MM.1S (cell line): ENCODE results near the gene F13A1.

Source experiments
- DNase-seq: peaks from one replicate; pipeline ENCODE4 v3.0.0-alpha.2; 2015
- H2AFZ ChIP-seq: fragments of 300-600 bp; sonication (generic); 2 replicates; pipeline ENCODE4 v1.6.0; 2016; ENCODE audit warnings: antibody characterized with exemption, low read length
- H3F3A ChIP-seq: fragments of 300-600 bp; sonication (generic); 2 replicates; pipeline ENCODE4 v1.6.1; 2016; ENCODE audit warnings: mild to moderate bottlenecking, antibody characterized with exemption, low read length, moderate library complexity, mixed read lengths; ENCODE audit not compliant: insufficient read depth
- H3K27ac ChIP-seq: fragments of 300-600 bp; sonication (generic); 2 replicates; pipeline ENCODE4 v1.5.1; 2016; ENCODE audit warnings: mild to moderate bottlenecking, low read length
- H3K27me3 ChIP-seq: fragments of 300-600 bp; sonication (generic); replicated peaks from 2 replicates; pipeline ENCODE4 v1.6.0; 2016; ENCODE audit warnings: low read length; ENCODE audit not compliant: insufficient read depth
- H3K36me3 ChIP-seq: fragments of 300-600 bp; sonication (generic); replicated peaks from 2 replicates; pipeline ENCODE4 v1.6.1; 2016; ENCODE audit warnings: mild to moderate bottlenecking, low read length, mixed read lengths; ENCODE audit not compliant: insufficient read depth
- H3K4me1 ChIP-seq: fragments of 300-600 bp; sonication (generic); 2 replicates; pipeline ENCODE4 v1.6.1; 2016; ENCODE audit warnings: low read length, mixed read lengths
- H3K4me2 ChIP-seq: fragments of 300-600 bp; sonication (generic); 2 replicates; pipeline ENCODE4 v1.6.0; 2016; ENCODE audit warnings: low read depth, low read length
- H3K4me3 ChIP-seq: fragments of 300-600 bp; sonication (generic); 2 replicates; pipeline ENCODE4 v1.5.1; 2016; ENCODE audit warnings: low read length, mixed read lengths
- H3K79me2 ChIP-seq: fragments of 300-600 bp; sonication (generic); 2 replicates; pipeline ENCODE4 v1.6.1; 2016; ENCODE audit warnings: mixed run types, low read length, mixed read lengths
- H3K9ac ChIP-seq: fragments of 300-600 bp; sonication (generic); 2 replicates; pipeline ENCODE4 v1.6.1; 2016; ENCODE audit warnings: low read length, mixed read lengths
- H3K9me2 ChIP-seq: fragments of 300-600 bp; sonication (generic); replicated peaks from 2 replicates; pipeline ENCODE4 v1.6.1; 2016; ENCODE audit warnings: mild to moderate bottlenecking, low read length, mixed read lengths; ENCODE audit not compliant: insufficient read depth
- H3K9me3 ChIP-seq: fragments of 300-600 bp; sonication (generic); replicated peaks from 2 replicates; pipeline ENCODE4 v1.6.1; 2016; ENCODE audit warnings: mild to moderate bottlenecking, low read length, mixed read lengths; ENCODE audit not compliant: insufficient read depth
- H4K20me1 ChIP-seq: fragments of 300-600 bp; sonication (generic); 2 replicates; pipeline ENCODE4 v1.6.1; 2016; ENCODE audit warnings: mild to moderate bottlenecking, low read length, moderate library complexity, mixed read lengths; ENCODE audit not compliant: insufficient read depth
- CTCF ChIP-seq: fragments of 300-600 bp; sonication (generic); IDR thresholded peaks from 2 replicates; pipeline ENCODE4 v1.5.1; 2016; ENCODE audit warnings: antibody characterized with exemption, low read length, mixed read lengths
- EZH2 ChIP-seq: fragments of 300-600 bp; sonication (generic); optimal IDR thresholded peaks from 2 replicates; pipeline ENCODE3; 2017; ENCODE audit warnings: low read depth, mild to moderate bottlenecking, antibody characterized with exemption, low read length, mixed read lengths
- EZH2phosphoT487 ChIP-seq: fragments of 300-600 bp; sonication (generic); IDR thresholded peaks from 2 replicates; pipeline ENCODE4 v1.6.1; 2018; ENCODE audit warnings: antibody characterized with exemption, low read length

F13A1 gene

GRCh38 chr6:6105472-6106036, 214.9 kb downstream of the F13A1 start:
- no peak for DNase-seq
- Histone ChIP-seq H3K9me3 (no peaks in the 10 kb centered on the region), H3K79me2 (no peaks in the 10 kb centered on the region), H3K4me1 (no peaks in the 10 kb centered on the region), H3K27ac (no peak overlapping the region), H3K27me3 (no peaks in the 10 kb centered on the region), H3F3A (no peaks in the 10 kb centered on the region), H3K9me2 (no peaks in the 10 kb centered on the region), H4K20me1 (no peaks in the 10 kb centered on the region), H3K9ac (no peak overlapping the region), H3K4me2 (no peak overlapping the region), H3K36me3 (no peaks in the 10 kb centered on the region), H2AFZ (no peak overlapping the region), H3K4me3 (no peak overlapping the region)
- TF ChIP-seq EZH2phosphoT487 (no peak), EZH2 (no peak), CTCF (peak; percentile 36)
